Activated T-cell treated with anti-CD3 and anti-CD28 coated beads, Interleukin-2, amount 50 U/mL, for 48 hours (primary cell): ENCODE data around the gene OSGEPL1.
"Not testable (repeated sequence)": the region's sequence is repeated elsewhere in the genome, so short reads cannot be mapped to it uniquely, and the experiment has no call there.

Source experiments
- DNase-seq, 2 experiments: peaks; one replicate each; pipeline ENCODE4 v3.0.0-alpha.2; 2020

OSGEPL1 gene

DNA sequence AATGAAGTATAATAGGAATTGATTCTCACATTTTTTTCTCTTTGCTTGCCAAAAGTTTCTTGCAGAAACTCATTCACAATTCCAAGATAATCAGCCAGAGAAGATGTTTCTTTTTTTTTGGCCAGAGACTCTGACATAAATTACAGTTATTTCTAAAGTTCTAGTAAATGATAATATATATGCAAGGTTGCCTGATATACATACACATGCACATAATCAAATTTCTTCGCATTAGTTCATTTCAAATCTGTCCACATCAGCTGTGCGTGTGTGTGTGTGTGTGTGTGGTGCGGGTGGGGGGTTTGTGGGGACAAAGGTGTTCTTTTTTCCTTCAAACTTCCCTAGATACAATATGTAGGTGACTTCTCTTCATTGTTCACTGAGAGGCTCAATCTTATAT lies 33.2 kb downstream of the OSGEPL1 start:
- DNase-seq = no peak

DNA sequence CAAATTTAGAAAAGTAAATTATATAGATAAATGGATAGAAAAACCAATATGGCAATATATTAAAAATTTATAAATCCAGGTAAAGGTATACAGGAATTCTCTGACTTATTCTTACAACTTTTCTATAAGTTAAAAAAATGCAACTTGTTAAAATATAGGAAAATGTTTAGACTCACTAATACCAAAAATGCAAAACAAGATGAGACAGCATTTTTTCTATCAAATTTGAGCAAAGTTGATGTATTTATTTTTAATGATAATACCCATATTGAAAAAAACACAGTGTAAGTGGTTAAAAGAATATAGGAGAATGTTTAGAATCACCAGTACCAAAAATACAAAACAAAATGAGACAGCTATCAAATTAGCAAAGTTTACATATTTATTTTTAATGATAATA lies 35.7 kb downstream of the OSGEPL1 start:
- DNase-seq = no peak

DNA sequence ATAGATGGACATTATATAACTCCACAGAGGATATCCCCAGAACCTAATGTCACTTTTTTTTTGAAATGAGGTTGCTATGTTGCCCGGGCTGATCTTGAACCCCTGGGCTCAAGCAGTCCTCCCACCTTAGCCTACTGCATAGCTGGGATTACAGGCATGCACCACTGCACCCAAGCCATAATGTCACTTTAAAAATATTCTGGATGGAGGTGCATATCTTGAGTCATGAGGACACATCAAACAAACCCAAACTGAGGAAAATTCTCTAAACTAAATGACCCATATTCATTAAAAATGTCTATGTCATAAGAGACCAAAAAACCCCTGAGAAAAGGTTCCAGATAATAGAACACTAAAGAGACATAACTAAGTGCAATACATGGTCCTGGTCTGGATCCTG lies 36.3 kb downstream of the OSGEPL1 start:
- no peak for DNase-seq

DNA sequence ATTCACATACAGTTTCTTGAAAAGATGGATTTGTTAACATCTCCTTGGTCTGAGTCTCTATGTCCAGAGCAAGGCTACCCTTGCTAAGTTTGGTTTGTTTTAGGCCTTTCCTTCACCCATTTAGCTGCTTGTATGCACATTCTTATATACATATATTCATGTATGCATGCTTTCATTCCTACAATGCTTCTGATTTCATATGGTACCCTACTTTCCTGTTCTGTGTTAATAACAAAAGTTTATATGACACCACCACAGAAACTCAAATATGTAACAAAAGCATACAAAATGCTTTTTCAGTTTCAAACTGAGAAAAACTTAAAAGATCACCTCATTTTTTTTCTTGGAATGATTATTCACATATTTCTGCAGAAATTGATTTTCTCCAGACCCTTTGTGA lies 39.4 kb downstream of the OSGEPL1 start:
- DNase-seq = no peak

DNA sequence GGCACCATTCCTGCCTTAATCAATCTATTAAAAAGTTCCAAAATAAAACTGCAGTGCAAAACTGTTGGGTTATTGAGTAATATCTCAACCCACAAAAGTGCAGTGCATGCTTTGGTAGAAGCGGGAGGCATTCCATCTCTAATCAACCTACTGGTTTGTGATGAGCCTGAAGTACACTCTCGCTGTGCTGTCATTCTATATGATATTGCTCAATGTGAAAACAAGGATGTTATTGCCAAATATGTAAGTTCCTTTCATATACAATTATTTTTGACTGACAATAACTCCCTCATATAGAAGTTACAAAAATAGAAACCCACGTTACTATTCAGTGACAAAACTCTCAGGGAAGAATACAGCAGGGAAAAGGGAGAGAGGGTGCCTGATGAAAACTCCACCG lies 43.0 kb downstream of the OSGEPL1 start:
- no peak for DNase-seq

DNA sequence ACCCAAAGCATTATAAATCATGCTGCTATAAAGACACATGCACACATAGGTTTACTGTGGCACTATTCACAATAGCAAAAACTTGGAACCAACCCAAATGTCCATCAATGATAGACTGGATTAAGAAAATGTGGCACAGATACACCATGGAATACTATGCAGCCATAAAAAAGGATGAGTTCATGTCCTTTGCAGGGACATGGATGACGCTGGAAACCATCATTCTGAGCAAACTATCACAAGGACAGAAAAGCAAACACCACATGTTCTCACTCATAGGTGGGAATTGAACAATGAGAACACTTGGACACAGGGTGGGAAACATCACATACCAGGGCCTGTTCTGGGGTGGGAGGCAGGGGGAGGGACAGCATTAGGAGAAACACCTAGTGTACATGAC lies 45.0 kb downstream of the OSGEPL1 start:
- not testable (repeated sequence) for DNase-seq

DNA sequence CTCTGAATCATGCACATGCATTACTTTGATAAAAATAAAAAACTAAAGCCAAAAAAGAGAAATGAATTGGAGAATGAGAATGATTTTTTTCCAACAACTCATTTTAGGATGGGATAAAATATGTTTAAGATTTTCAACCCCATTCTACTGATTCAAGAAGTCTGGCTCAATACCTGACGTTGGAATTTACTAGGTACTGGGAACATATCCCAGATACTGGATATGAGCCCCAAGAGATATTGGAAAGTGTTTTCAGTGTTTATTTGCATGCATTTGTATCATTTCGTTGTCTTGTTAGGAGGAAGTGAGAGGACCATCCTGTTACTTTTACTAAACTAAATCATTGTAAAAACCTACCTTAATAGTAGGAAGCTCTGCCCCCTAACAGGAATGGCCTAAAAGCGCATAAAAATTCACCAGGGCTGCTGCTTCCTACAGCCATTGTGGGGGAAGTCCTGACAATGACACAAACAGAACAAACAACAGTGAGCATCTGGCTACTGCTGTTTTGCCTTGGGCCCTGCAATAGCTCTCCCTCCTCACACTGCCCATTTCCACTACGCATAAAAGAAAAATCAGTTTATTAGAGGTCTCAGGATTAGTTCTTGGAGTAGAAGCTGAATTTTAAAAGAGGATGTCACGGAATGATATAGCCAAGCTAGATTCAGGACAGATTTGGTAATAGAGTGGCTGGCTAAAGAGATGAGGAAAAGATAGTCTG lies 52.9 kb downstream of the OSGEPL1 start:
- DNase-seq = no peak

DNA sequence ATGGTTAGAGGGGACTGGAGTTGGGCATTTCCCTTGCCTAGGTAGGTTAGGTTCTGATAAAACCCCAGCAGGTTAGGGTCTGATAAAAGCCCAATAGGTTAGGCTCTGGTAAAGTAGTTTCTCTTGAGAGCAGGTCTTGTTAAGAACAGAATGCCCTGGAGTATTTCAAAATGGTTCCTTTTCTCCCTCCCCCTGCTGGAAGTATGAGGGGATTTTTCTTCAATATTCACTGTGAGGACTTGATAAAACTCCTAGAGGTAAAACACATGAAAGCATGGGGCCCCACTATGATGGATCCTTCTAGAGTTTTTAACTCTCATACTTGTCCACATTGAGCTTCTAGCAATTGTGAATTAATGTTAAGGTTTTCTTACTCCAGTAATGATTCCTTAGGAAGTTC lies 60.5 kb downstream of the OSGEPL1 start:
- DNase-seq = no peak

DNA sequence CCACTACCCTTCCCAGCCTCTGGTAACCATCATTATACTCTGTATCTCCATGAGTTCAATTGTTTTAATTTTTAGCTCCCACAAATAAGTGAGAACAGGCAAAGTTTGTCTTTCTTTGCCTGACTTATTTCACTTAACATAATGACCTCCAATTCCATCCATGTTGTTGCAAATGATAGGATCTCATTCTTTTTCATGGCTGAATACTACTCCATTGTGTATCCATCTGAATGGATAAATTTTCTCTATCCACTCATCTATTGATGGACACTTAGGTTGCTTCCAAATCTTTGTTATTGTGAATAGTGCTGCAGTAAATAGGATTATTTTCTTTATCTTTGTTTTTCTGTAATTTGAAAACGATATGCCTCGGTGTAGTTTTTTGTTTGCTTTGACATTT lies 61.9 kb downstream of the OSGEPL1 start:
- no peak for DNase-seq

DNA sequence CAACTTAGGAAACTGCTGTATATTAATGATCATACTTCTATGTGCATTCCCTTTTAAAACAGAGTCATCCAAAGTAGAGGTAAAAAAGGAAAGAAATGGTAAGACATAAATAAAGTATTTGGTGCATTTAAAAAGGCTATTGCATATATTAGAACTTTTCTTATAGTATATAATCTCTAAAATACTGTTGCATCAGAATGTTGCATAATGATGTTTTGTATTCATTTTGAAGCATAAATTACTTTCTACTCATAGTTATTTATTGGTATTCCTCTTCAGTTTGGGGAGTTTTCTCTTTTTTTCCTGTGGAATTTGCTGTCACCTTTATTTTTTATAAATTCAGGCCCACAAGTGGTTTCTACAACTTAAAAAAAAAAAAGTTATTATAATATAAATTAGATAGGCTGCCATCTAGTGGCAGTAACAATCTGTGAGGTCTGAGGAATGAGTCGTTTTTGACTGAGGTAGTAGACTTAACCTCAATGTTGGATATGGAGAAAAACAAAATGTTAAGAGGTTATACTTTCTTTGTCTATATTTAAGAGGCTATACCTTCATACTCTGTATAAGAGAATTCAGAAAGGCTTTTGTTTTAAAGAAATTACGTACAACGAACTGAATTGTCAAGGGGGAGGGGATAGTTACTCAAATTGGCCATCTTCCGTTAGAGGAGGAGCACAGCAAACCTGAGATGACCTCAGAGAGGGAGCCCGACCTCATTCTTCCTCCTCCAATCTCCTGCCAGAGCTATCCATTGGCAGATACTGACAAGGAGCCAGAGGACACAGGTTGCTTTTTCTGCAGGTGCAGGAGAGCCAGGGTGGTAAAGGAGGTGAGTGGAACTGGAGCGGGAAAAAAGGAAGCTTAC lies 64.3 kb downstream of the OSGEPL1 start:
- no peak for DNase-seq
